Transverse colon (tissue), 4 donors: ENCODE measurements around the gene PIF1.
A peak's percentile ranks its signal among the peaks of the same experiment; 100 is the strongest.

Experiments
- POLR2A ChIP-seq: fragments of 450-650 bp; IDR thresholded peaks from one replicate; pipeline ENCODE4 v1.6.1; 2016; ENCODE audit warnings: antibody characterized with exemption, mild to moderate bottlenecking, moderate library complexity
- POLR2AphosphoS5 ChIP-seq, 3 donors: sonication (generic); formaldehyde crosslinking; IDR thresholded peaks; one replicate each; pipeline ENCODE4 v1.6.1; 2016; ENCODE audit warnings: antibody characterized with exemption in 3 of 3
- TF ChIP-seq, protein P1 (sequence below), 5 experiments: fragments of 200-600 bp in 3 of 5; fragments of 450-650 bp in 2 of 5; sonication (generic) in 3 of 5; IDR thresholded peaks; 1 replicate in 2 of 5; 2 replicates in 3 of 5; pipeline ENCODE4 v1.5.1; 2016 to 2017; ENCODE audit warnings: antibody characterized with exemption in 5 of 5, inconsistent platforms in 3 of 5, mild to moderate bottlenecking in 2 of 5, moderate library complexity in 1 of 5

DNA sequence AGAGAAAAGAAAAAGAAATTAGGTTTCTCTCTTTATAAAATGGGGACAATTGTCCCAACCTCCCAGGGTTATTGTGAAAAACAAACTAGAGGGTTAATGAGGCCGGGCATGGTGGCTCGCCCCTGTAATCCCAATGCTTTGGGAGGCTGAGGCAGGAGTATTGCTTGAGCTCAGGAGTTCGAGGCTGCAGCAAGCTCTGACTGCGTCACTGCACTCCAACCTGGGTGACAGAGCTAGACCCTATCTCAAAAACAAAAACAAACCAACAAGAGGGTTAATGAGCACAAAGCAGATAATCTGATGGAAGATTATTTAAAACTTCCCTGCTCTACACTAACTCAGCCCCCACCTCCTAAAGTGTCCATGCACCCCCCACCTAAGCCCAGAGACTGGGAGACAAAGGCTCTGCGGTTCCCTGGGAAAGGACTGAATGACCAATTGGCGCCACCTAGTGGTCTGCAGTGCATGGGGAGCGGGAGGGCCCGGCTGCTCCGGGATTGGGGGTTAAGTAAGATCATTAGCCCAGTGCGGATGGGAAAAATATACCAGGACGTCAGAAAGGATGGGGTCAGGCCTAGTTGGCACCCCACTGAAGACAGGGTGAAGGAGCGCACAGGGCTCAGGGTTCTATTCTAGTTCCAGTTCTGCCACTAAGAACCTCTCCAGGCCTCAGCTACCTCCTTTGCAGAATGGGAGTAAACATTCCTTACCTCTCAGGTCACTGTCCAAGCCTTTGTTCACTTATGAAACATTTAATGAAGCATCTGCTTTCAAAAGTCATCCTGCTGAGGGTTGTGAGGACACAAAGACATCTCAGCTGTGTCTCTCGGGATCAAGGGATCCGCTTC lies 15.6 kb downstream of the PIF1 start:
- TF ChIP-seq, protein P1, sequence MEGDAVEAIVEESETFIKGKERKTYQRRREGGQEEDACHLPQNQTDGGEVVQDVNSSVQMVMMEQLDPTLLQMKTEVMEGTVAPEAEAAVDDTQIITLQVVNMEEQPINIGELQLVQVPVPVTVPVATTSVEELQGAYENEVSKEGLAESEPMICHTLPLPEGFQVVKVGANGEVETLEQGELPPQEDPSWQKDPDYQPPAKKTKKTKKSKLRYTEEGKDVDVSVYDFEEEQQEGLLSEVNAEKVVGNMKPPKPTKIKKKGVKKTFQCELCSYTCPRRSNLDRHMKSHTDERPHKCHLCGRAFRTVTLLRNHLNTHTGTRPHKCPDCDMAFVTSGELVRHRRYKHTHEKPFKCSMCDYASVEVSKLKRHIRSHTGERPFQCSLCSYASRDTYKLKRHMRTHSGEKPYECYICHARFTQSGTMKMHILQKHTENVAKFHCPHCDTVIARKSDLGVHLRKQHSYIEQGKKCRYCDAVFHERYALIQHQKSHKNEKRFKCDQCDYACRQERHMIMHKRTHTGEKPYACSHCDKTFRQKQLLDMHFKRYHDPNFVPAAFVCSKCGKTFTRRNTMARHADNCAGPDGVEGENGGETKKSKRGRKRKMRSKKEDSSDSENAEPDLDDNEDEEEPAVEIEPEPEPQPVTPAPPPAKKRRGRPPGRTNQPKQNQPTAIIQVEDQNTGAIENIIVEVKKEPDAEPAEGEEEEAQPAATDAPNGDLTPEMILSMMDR (IDR thresholded peaks at IDR 0.05), result peak; percentile 85 to 94 (median 92)
- TF ChIP-seq POLR2AphosphoS5 (IDR thresholded peaks at IDR 0.05), result no peak
- no peak for TF ChIP-seq POLR2A
